Measurements from ENCODE around the gene L3MBTL3. TPM values are rescaled to one million over a fixed set of nuclear protein-coding genes. Genes with fewer than 3 reads are reported as not detected.

L3MBTL3 gene
- total RNA-seq, 1 experiment from 2014 or later, result 31.5 TPM

GRCh38 chr6:130182466-130182865 lies 164.1 kb downstream of the L3MBTL3 start (continued):
- no peak for TF ChIP-seq ZBTB33 (IDR thresholded peaks at IDR 0.05; ENCODE audit: extremely low read depth, insufficient replicate concordance, low read length)
- TF ChIP-seq SP1 (IDR thresholded peaks at IDR 0.05; ENCODE audit: low read depth), result no peak
- no peak for TF ChIP-seq EGR1 (IDR thresholded peaks at IDR 0.05; ENCODE audit: low read depth)
- no peak for TF ChIP-seq CTCF (IDR thresholded peaks at IDR 0.05 in 2 of 3, conservative IDR thresholded peaks at IDR 0.05 in 1 of 3; ENCODE audit: borderline replicate concordance in 1 of 3, insufficient read depth in 1 of 3, low read depth in 2 of 3, low read length in 2 of 3)

GRCh38 chr6:130183271-130184222 lies 165.2 kb downstream of the L3MBTL3 start:
- H3K36me3 ChIP-seq (ENCODE audit: control insufficient read depth in 1 of 2, insufficient read depth in 2 of 2, low read length in 2 of 2), result no peaks in the 10 kb centered on the region
- DNase-seq (ENCODE audit: low read depth, low spot score) (no peak), ATAC-seq (no peak)
- TF ChIP-seq SRF (IDR thresholded peaks at IDR 0.05; ENCODE audit: low read depth), result no peak
- TF ChIP-seq SP1 (IDR thresholded peaks at IDR 0.05; ENCODE audit: low read depth), result no peak
- no peak for TF ChIP-seq EZH2 (IDR thresholded peaks at IDR 0.05)
- TF ChIP-seq MAX (IDR thresholded peaks at IDR 0.05), result no peak
- no peak for TF ChIP-seq CEBPB (IDR thresholded peaks at IDR 0.05; ENCODE audit: low read depth)
- TF ChIP-seq EGR1 (IDR thresholded peaks at IDR 0.05; ENCODE audit: low read depth), result no peak
- no peak for TF ChIP-seq YY1 (IDR thresholded peaks at IDR 0.05; ENCODE audit: extremely low read depth, insufficient replicate concordance, low read depth, low read length)
- ChIA-PET RAD21 (ENCODE audit: low non-redundant PET in 1 of 2, low total read pairs in 2 of 2, uncharacterized antibody in 2 of 2, unreplicated experiment in 2 of 2) (no interaction called here), POLR2A (no interaction called here), CTCF (no interaction called here)
- no peaks in the 10 kb centered on the region for H4K20me1 ChIP-seq (ENCODE audit: insufficient read depth)
- H3K27ac ChIP-seq (ENCODE audit: low read depth, low read length), result no peak overlapping the region
- no peaks in the 10 kb centered on the region for H3K27me3 ChIP-seq (ENCODE audit: insufficient read depth, low read length)
- H3K4me3 ChIP-seq (replicated peaks in 1 of 2; ENCODE audit: low read depth in 1 of 2, low read length in 2 of 2), result no peak overlapping the region
- peaks cover 7 to 8% of the 10 kb centered on the region in 2 experiments for H3K4me1 ChIP-seq (ENCODE audit: control insufficient read depth in 1 of 2, insufficient read depth in 2 of 2, low read length in 2 of 2)
- no peaks in the 10 kb centered on the region for H3K9me2 ChIP-seq (ENCODE audit: insufficient read depth)
- intact Hi-C loops (cut with micrococcal nuclease), result no loop called here
- H3K79me2 ChIP-seq (ENCODE audit: insufficient read depth, low read length), result no peaks in the 10 kb centered on the region
- BruUV-seq (replicated peaks), result no TSS peak
- no peak overlapping the region for H2AFZ ChIP-seq (ENCODE audit: low read depth, low read length, poor library complexity, severe bottlenecking)
- H3K9ac ChIP-seq (ENCODE audit: low read length), result no peak overlapping the region
- no peaks in the 10 kb centered on the region for H3K9me3 ChIP-seq (ENCODE audit: control insufficient read depth in 1 of 2, insufficient read depth in 1 of 2, low read depth in 1 of 2, low read length in 2 of 2)
- H3K4me2 ChIP-seq (ENCODE audit: low read length), result no peak overlapping the region

Measured in HCT116 (cell line).